ENCODE measurements around the gene TENT4B. TPM values are rescaled to one million over a fixed set of nuclear protein-coding genes. Genes with fewer than 3 reads are reported as not detected.

The TENT4B gene
- total RNA-seq, 4 donors from 2014 or later, result 10.7 to 15.6 (median 13.2) TPM

GRCh38 chr16:50255538-50255937, 102.4 kb downstream of the TENT4B start:
- TF ChIP-seq CTCF (IDR thresholded peaks at IDR 0.05), result no peak
- DNase-seq (ENCODE audit: low spot score) (no peak), ATAC-seq (ENCODE audit: low FRiP score) (no peak)

DNA sequence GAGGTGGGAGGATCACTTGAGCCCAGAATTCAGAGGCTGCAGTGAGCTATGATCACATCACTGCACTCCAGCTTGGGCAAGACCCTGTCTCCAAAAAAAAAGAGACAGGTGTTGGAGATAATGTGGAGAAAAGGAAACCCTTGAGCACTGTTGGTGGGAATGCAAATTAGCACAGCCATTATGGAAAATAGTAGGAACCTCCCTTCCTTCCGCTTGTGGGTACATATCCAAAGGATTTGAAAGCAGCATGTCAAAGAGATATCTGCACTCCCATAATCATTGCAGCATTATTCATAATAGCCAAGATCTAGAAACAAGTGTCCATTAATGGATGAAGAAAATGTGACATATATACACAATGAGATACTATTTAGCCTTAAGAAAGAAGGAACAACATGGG, 103.5 kb downstream of the TENT4B start:
- no peak for DNase-seq (ENCODE audit: low spot score)
- no peak for TF ChIP-seq CTCF (IDR thresholded peaks at IDR 0.05)

DNA sequence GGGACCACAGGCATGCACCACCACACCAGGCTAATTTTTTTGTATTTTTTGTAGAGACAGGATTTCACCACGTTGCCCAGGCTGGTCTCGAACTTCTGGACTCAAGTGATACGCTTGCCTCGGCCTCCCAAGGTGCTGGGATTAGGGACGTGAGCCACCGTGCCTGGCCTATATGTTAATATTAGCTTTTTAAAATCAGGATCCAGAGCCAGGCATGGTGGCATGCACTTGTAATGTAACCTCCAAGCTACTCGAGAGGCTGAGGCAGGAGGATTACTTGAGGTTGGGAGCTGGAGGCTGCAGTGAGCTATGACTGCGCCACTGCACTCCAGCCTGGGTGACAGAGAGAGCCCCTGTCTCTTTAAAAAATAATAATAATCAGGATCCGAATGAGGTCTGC, 104.8 kb downstream of the TENT4B start:
- no peak for TF ChIP-seq CTCF (IDR thresholded peaks at IDR 0.05)
- DNase-seq (ENCODE audit: low spot score) (no peak), ATAC-seq (ENCODE audit: low FRiP score) (no peak)

More for the DNA sequence above, 103.5 kb downstream of the TENT4B start:
- ATAC-seq (ENCODE audit: low FRiP score), result no peak

DNA sequence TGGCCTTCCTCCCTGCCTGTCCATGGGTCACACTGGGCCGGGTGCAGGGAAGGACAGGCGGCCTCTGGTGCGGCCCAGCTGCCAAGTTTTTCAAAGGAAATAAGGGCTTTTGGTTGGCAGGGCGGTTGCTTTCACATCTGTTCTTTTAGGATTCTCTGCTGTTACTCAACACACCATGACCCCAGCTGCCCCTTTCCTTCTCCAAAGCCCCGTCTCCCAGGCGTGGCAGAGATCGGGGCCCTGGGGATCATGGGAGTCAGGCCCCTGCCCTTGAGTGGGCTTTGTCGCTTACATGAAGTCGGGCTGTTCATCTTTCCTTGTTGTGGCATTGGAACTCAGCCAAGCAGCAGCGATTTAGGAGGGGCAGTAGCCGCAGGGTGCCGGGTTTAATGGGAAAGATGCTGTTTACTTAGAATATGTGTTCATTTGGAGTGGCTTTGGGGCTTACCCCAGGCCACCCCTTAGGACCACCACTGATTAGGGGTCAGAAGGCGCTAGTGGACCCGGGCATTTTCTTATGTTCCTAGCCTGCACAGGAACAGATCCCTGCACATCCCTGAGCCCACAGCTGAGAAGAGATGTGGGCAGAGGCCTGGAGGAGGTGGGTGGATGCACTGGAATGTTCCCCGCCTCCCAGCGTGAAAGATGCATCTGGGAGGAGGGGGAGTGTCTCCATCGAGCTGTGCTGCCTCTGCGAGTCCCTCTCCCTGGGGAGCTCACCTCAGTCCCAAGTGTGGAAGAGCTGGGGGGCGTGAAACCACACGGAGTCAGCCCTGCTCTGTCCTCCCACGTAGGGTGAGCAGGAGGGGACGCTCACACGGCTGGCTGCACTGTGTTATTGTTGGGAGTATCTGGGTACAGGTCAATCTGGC, 106.5 kb downstream of the TENT4B start:
- ATAC-seq (ENCODE audit: low FRiP score) (no peak), DNase-seq (ENCODE audit: low spot score) (no peak)

GRCh38 chr16:50260206-50261159, 107.4 kb downstream of the TENT4B start:
- no peak for DNase-seq (ENCODE audit: low spot score)
- ATAC-seq (ENCODE audit: low FRiP score), result no peak
- no peak for TF ChIP-seq CTCF (IDR thresholded peaks at IDR 0.05)

More for the DNA sequence above, 106.5 kb downstream of the TENT4B start:
- no peak for TF ChIP-seq CTCF (IDR thresholded peaks at IDR 0.05)

GRCh38 chr16:50261160-50261706, 108.1 kb downstream of the TENT4B start:
- TF ChIP-seq CTCF (IDR thresholded peaks at IDR 0.05), result no peak
- DNase-seq (ENCODE audit: low spot score) (no peak), ATAC-seq (ENCODE audit: low FRiP score) (no peak)

Measured in omental fat pad (tissue), 4 donors.